GM19239 (cell line): Measurements from ENCODE around the gene LRP1B.

Experiments used
- DNase-seq: peaks from one replicate; pipeline ENCODE4 v3.0.0; 2011; ENCODE audit warnings: low spot score; ENCODE audit not compliant: insufficient read length
- FAIRE-seq: peaks from 2 replicates; lab custom pipeline; 2011; peaks lifted over from hg19 to GRCh38; lab: Jason Lieb, UNC

LRP1B gene

DNA sequence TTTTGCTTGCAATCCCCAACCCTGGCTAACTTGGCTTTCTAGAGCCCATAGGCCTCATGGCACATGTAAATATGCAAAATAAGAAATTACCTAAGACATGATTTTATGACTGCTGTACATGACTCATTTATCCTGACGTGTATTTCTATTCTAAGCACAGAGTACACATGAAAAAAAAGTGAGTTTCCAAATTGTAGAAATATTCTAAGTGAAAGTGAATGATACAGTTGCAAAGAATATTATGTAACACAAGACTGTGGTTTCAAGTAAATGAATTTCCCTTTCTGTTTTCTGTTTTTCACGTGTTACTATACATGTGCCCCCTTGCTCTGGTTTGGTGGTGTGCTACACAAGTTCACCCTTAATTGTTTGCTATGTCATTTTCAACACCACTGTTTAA lies 162.4 kb downstream of the LRP1B start:
- DNase-seq = no peak

DNA sequence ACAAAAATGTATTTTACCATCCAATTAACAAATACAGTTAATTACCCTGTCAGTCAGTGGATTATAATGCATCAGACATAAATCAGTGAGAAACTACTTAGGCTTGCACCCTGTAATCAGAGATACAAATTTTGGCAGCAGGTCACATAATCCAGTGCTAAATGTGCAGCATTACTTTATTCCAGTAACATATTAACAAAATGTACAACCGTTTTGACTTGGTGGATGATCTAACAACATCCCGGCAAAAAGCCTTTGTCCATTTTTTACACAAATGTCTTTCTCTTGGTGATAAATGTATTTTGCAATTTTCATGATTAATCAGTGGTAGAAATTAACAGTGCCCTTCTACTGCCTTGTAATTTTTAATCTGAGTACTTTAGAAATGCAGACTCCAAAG lies 162.8 kb downstream of the LRP1B start:
- DNase-seq (no peak), FAIRE-seq (no peak)

More for the DNA sequence above, 162.4 kb downstream of the LRP1B start:
- FAIRE-seq = no peak

DNA sequence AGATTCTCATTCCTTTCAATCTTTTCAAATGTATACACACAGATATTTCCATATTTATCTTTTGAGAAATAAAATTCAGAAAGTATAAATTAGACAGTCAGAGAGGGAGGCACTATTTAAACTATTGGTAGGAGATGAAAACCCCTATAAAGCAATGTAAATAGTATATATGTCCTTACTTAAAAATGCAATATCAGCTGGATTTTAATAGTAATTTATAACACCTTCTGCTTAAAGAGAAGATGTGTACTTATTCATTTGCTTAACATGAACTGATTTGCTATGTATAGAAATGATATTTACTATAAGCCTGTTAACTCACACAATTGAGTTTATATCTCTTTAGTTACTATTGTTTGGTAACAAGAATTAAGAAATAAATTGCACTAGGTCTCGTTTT lies 163.3 kb downstream of the LRP1B start:
- FAIRE-seq = no peak
- no peak for DNase-seq

DNA sequence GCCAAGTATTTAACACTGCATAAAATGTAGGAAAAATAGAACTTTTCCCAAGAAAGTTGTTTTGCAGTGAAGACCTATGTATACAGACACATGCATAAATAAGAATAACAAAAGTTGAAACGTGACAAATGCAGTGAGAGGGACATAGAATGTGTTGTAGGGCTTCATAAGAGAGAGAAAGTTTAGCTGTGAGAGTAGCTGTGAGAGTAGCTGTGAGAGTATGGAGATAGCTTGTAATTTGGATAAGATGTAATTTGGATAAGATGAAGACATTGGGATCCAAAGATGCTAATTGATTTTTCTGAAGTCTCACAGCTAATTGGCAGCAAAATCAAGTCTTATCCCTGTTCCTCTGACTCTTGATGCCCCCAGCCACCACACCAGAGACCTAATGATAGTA lies 170.9 kb downstream of the LRP1B start:
- no peak for FAIRE-seq
- no peak for DNase-seq

DNA sequence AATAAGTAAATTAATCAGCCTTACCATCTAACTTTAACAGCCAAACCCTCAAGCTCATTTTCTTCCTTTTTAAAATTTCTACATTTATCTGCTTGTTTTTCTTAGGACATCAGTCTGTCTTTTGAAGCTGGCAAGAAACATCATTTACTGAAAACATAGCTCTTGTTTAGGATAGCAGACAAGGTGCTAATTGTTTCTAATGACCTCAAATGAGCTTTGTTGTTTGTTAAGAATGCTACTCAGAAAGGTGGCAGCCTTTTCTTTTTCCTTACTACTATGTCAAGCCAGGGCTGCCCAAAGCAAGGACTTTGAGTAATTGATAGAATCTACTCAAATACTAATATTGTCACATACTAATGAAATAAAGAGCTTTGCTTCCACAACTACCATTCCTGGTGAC lies 171.8 kb downstream of the LRP1B start:
- no peak for FAIRE-seq
- DNase-seq = no peak

DNA sequence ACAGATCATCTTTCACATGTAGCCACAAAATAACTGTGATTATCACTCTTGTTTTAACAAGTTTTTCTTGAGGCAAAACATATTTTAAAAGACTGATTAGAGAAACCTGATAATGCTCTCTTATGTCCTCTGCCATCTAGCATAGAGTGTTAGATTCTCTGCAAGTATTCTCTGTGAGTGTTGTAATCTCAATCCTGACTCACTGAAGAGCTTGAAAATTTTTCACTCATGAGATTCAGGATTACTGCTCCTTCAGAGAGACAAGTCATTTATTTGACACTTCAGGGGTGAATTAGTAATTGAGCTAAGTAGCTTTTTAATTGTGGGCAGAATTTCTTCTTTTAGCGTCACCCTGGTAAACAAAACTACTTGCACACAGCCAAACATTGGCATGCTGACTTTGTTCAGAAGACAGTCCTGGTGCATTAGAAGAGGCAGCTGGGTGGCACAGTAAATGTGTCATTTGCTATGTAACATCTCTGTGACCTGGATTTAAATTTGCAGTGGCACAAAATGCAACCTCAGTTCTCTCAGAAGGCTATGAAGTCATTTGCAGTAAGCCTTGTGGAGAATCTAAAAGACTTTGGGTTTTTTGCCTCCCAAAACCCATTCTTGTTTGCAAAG lies 172.9 kb downstream of the LRP1B start:
- DNase-seq (no peak), FAIRE-seq (no peak)

DNA sequence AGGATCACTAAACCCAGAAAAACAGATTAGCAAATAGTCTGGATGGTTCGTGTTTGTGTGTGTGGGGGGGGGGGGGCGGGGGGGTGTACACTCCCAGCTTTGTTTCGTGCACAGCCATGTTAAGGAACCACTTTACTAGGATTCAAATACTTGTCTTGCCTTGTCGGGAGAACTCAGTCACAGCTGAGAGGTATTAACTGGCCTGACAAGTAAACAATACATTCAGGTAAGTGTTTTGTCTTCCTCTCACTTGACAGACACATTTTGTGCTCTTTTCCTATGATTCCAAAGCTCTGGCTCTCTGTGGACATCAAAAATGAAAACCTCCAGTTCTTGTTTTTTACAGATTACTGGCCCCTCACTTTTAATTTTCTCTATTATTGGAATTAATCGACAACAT lies 173.5 kb downstream of the LRP1B start:
- DNase-seq (no peak), FAIRE-seq (no peak)

DNA sequence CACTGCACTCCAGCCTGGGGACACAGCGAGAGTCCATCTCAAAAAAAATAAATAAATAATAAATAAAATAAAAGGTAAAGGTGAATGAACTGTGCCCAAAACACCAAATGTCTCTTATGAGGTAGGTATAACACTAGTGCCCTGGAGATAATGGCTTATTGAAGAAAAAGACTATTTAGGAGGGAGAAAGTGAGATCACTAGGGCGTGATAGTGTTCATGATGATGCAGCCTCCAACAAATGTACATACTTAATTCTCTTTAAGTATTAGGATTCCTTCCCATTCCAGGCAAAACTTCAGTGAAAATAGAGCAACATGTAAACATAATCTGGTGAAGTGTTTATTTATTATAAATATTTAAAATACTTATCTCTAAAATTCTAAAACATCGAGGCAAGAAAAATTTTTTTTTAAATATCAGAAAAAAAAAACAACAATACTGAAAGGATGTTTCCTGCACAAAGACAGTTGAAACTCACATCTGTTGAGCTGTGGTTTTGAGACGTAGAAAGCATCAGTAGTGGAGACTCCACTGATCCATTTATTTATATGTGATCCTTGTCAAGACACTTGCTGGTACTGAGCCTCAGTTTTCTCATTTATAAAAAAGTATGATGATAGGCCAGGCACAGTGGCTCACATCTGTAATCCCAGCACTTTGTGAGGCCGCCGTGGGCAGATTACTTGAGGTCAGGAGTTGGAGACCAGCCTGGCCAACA lies 183.3 kb downstream of the LRP1B start:
- no peak for FAIRE-seq
- no peak for DNase-seq

DNA sequence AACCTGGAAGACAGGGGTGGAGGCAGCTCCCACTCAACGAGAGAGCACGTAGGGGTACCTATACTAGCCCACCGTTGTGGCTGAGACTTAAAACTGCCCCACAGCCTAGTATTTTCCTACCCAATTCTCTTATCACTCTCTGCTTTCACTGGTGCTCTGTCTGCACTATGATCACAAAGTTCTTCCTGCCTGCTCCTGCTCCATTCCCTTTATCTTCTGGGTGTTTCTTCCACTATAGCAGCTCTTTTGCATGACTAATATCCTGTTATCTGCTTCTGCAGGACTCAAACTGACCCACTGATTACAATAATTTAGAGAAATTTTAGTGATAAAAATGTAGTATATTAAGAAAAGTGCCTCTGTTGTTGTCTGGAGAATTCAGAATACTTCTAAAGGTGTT lies 184.8 kb downstream of the LRP1B start:
- no peak for FAIRE-seq

DNA sequence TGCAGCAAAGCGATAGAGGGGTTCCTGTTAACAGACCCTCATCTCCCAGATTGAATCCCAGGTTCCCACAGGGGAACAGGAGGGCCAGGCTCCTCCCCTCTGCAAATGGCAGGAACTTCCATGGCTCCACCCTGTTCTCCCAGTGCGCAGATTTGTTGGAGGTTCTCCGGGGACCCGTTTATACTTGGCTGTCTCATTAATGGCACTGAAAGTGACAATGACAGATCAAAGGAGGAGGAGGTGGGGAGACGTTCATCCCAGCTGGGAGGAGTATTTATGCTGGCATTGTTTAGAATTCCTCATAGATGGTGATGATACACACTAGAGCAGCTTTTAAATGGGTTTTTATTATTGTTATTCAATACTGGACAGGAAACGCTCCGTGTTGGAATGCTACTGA lies 186.9 kb downstream of the LRP1B start:
- FAIRE-seq (no peak), DNase-seq (no peak)

More for the DNA sequence above, 184.8 kb downstream of the LRP1B start:
- no peak for DNase-seq

DNA sequence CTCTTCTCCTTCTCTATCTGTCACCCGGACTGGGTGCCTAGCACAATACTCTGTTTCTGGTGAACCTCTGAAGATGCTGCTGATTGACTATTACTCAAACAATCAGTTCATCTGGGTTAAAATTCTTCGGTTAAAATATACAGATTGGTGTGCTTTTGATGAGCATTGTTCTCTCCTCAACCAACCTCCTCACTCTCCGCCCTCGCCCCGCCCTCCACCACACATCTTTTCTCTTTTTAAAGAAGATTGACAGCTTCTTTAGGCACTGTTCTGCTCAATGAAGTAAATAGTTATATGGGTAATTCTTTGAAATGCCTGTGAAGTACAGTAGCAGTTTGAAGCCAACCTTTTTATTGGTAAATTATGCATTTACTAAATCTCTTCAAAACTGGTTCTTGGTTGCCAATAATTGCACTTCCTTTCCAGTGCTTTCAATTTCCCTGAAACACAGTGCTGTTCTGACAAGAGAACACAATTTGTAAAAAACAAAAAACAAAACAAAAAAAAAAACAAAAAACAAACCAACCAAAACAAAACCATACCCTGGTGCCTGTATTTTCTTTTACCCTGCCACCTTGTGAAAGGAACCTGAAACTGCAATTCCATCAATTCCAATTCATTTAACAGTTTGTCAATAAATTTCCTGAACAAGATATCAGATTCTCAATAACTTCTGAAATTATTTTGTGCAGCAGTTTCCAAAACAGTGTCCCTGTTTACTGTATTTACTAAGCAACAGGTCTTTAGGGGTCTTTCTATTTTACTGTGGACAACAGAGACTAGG lies 188.6 kb downstream of the LRP1B start:
- no peak for DNase-seq
- no peak for FAIRE-seq

DNA sequence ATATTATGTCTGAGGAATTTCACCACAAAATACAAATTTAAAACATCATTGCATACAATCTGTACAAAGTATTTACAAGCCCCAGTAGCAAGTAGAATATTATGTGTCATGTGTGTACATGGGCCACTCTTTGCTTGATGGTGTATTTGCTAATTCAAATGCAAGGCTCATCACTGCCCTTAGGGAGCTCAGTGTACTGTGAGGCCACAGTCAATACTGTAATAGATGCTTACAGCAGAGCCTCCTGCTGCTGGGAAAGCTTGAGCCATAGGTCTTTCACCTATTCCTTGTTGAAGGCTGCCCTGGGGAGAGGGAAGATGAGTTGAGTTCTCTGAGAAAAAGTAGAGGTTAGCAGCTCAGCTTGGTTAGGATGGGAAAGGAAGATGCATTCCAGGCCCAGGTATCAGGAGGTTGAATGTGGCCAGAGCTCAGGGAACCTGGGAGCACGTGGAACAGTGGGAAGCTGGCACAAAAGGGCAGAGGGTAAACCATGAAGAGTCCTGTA lies 189.6 kb downstream of the LRP1B start:
- DNase-seq = no peak
- no peak for FAIRE-seq

DNA sequence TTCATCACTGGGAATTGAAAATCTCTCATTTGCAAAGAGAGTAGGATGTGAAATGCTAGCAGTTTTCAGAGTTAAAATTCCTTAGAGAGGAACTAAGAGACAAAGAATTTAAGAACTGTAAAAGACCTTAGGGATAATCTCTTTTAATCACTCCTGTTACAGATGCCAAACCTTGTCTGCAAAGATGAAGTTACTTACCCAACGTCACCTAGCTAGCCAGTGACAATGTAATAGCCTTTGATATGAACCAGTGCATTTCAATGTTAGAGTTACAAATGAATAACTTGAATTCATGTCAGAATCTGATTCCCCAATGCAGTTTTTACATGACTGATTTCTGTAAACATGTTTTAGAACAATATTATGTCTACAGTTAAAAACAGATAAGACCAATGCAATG lies 190.1 kb downstream of the LRP1B start:
- DNase-seq (no peak), FAIRE-seq (no peak)

DNA sequence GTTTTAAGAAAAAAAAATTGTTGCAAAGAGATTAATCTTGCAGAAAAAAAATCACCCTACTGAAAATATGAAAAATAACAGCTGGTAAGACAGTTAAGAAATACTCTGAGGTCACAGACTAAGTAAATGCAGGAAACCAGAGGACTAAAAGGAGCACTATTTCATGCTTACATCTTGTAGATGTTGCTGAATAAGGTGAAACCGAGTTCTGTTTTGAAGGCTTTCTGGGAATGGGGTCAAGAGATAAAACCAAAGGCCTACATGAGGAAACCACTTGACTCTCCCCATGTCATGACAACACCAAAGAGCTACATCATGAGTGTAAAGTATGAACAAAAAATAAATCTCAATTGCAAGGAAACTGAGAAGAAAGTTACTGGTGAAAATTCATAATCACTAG lies 197.6 kb downstream of the LRP1B start:
- DNase-seq (no peak), FAIRE-seq (no peak)

DNA sequence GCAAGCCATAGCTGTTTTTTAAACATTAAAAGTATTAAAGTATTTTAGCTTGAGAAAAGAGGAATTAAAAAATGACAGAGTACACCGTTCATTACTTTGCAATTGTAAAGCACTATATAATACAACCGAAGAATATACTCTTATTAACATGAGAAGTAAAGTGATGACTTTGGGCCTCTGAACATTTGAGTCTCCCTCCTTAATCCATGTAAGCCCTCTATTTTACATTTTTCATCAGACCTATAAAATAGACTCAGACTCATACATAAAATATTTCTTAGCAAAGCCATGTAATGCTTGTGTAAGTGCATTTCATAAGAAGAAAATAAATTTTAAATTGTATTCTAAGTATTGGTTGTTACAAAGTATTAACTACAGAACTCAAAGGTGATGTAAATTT lies 198.6 kb downstream of the LRP1B start:
- FAIRE-seq = no peak

DNA sequence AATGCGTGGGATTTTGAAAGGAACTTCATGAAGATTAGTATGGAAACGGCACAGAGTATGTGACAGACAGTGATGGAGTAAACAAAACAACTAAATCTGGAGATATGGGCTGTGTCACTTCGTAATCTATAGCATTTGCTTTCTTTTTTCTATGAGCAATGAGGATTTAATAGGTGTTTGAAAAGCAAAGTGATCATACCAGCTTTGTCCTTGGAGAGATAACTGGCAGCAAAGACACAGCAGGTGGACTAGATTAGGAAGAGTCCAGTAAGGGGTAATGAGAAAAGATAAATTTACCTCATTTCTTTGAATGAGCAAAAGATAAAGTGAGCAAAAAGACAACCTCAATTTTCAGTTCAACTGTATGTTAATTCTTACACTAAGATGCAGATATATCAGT lies 199.0 kb downstream of the LRP1B start:
- DNase-seq (no peak), FAIRE-seq (no peak)

More for the DNA sequence above, 198.6 kb downstream of the LRP1B start:
- DNase-seq = no peak

DNA sequence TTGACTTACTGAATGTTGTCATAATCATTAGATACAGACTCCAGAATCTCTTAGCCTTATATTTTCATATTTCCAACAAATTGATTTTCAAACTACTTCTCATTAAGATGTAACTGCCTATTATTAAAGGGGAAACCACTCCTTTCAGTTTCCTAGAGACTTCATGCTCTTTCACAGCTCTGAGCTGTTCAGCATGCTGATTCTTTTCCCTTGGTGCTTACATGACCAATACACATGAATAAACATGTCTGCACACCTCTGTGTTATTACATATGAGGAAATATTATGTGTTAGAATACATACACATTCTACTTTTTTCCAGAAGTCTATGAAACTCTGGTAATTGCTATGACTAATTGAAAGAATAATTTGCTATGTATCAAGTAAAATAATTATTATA lies 200.0 kb downstream of the LRP1B start:
- FAIRE-seq = no peak
- no peak for DNase-seq

DNA sequence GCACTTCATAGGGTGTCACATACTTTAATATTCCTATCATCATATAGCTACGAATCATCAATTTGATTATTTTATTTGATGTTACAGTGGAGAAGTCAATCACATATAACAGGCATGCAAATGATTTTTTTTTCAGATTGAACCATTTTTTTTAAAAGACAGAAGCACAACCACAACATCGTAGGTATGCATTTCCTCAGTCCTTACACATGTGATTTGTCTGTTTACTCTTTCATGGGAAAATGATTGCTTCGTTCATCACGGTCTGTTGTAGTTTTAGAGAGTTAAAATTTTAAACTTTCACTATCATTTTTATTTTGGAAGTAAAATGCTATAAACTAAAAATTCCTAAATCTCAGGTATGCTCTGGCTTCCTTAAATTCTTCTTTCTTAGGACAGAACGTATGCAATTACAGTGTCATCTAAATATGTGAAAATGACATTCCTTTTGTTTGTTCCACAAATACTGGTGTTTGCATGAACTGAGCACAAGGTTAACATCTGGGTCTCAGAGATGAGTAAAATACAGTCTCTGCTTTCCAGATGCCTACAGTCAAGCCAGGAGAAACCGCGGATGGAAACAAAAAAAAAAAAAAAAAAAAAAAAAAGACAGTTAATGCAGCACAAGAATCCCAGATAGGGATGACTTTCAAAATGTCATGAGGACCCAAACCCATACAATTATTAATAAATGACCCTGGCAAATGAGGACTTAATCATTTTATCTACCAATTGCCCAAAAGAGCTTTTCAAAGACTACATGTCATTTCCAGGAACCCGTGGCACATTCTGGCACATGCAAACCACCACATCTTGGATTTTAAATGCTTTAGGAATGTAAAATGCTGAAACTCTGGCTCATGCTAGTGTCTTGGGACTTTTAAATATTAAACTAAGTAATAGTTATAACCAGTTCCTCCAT lies 201.2 kb downstream of the LRP1B start:
- FAIRE-seq = no peak
- no peak for DNase-seq

DNA sequence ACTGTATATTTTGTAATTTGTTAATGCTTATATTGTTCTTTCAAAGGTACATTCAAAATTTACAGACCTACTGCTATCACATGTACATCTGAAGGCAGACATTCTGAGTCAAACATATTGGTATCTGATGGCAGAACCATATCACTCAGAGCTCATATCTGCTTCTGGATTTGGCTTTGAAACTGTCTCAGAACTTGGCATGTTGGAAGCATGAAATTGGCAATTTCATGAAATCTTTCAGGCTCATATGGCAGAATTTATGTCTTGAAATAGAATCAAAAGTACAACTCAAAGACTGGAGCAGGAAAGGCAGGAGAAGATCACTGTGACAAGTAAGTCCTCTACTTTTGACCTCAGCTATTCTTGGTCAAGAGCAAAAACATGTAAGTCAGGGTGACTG lies 202.3 kb downstream of the LRP1B start:
- no peak for FAIRE-seq
- no peak for DNase-seq

DNA sequence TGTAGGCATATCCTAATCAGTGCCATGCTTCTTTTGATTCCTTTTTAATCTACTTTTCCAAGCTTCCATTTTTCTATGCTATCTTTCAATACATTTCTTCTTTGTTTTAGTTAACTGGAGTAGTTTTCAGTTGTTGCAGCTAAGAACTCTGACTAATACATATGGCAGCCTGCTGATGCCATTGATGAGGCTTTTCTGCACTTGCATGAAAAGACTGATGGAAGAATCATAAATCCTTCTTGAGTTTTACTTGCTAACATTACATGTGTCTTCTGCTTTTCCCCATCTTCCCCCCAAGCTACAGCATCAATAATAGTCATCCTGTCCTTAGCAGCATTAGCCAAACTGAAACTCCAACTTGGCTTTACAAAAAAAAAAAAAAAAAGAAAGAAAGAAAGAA lies 203.3 kb downstream of the LRP1B start:
- no peak for DNase-seq
- no peak for FAIRE-seq
